Measurements from ENCODE around the gene RBMS1. TPM values are rescaled to one million over a fixed set of nuclear protein-coding genes. Genes with fewer than 3 reads are reported as not detected.
A peak's percentile ranks its signal among the peaks of the same experiment; 100 is the strongest.

Gene RBMS1
- total RNA-seq, 1 donor from 2014 or later = 102 TPM

- Histone ChIP-seq H3K36me3 (no peaks in the 10 kb centered on the region), H3K9me3 (no peaks in the 10 kb centered on the region), H3K27me3 (no peaks in the 10 kb centered on the region), H3K27ac (no peak overlapping the region), H3K4me3 (no peak overlapping the region), H3K4me1 (peaks cover 3% of the 10 kb centered on the region)
- DNase-seq (no peak), ATAC-seq (no peak)
- intact Hi-C loops (cut with DNase I) = no loop called here
- no peak for TF ChIP-seq CTCF (IDR thresholded peaks at IDR 0.05)
These were observed 246.1 kb downstream of the RBMS1 start for GRCh38 chr2:160247296-160248035.

GRCh38 chr2:160246356-160246755 is 247.3 kb downstream of the RBMS1 start:
- no peak for ATAC-seq
- TF ChIP-seq CTCF (IDR thresholded peaks at IDR 0.05) = no peak

GRCh38 chr2:160245614-160246155 is 247.9 kb downstream of the RBMS1 start:
- Histone ChIP-seq H3K36me3 (no peaks in the 10 kb centered on the region), H3K27me3 (no peaks in the 10 kb centered on the region), H3K4me3 (no peak overlapping the region), H3K27ac (peak overlapping the region; percentile 39), H3K4me1 (peaks cover 16% of the 10 kb centered on the region), H3K9me3 (no peaks in the 10 kb centered on the region)
- no peak for TF ChIP-seq CTCF (IDR thresholded peaks at IDR 0.05)
- intact Hi-C loops (cut with DNase I) = no loop called here
- peak; percentile 74 for ATAC-seq
- no peak for DNase-seq

More at GRCh38 chr2:160246356-160246755, 247.3 kb downstream of the RBMS1 start:
- intact Hi-C loops (cut with DNase I) = no loop called here
- Histone ChIP-seq H3K4me1 (peaks cover 12% of the 10 kb centered on the region), H3K27ac (peak overlapping the region; percentile 39), H3K4me3 (no peak overlapping the region), H3K9me3 (no peaks in the 10 kb centered on the region), H3K36me3 (no peaks in the 10 kb centered on the region), H3K27me3 (no peaks in the 10 kb centered on the region)
- DNase-seq = no peak

GRCh38 chr2:160242893-160243564 is 250.6 kb downstream of the RBMS1 start:
- no peak for DNase-seq
- no peak for ATAC-seq
- Histone ChIP-seq H3K27ac (no peak overlapping the region), H3K36me3 (no peaks in the 10 kb centered on the region), H3K4me3 (no peak overlapping the region), H3K9me3 (no peaks in the 10 kb centered on the region), H3K4me1 (peaks cover 16% of the 10 kb centered on the region), H3K27me3 (no peaks in the 10 kb centered on the region)
- intact Hi-C loops (cut with DNase I) = no loop called here
- no peak for TF ChIP-seq CTCF (IDR thresholded peaks at IDR 0.05)

- ATAC-seq (peak; percentile 69), DNase-seq (peak; percentile 69)
- intact Hi-C loops (cut with DNase I) = no loop called here
- H3K4me1 ChIP-seq = peaks cover 16% of the 10 kb centered on the region
- no peaks in the 10 kb centered on the region for H3K9me3 ChIP-seq
- H3K36me3 ChIP-seq = no peaks in the 10 kb centered on the region
- H3K27me3 ChIP-seq = no peaks in the 10 kb centered on the region
- H3K4me3 ChIP-seq = no peak overlapping the region
- H3K27ac ChIP-seq = peak overlapping the region; percentile 8
- no peak for TF ChIP-seq CTCF (IDR thresholded peaks at IDR 0.05)
These were observed 252.1 kb downstream of the RBMS1 start for GRCh38 chr2:160241251-160242137.

Data from upper lobe of right lung (tissue), 1 donor.